MG63 (cell line): ENCODE results near the gene PRKAG3. TPM values are rescaled to one million over a fixed set of nuclear protein-coding genes. Genes with fewer than 3 reads are reported as not detected.

Experiments used
- DNase-seq: peaks from one replicate; pipeline ENCODE4 v3.0.0-alpha.2; 2020
- H3K27me3 ChIP-seq: fragments of 250-450 bp; sonication (Bioruptor Pico); 2 replicates; pipeline ENCODE4 v1.5.1; 2020; ENCODE audit warnings: mild to moderate bottlenecking, moderate library complexity
- H3K36me3 ChIP-seq: fragments of 250-450 bp; sonication (Bioruptor Pico); 2 replicates; pipeline ENCODE4 v1.5.1; 2020; ENCODE audit warnings: mild to moderate bottlenecking, moderate library complexity
- H3K4me3 ChIP-seq: fragments of 250-450 bp; sonication (Bioruptor Pico); 2 replicates; pipeline ENCODE4 v1.5.1; 2020; ENCODE audit warnings: mild to moderate bottlenecking, moderate library complexity
- H3K9me3 ChIP-seq: fragments of 250-450 bp; sonication (Bioruptor Pico); 2 replicates; pipeline ENCODE4 v1.5.1; 2020; ENCODE audit warnings: mild to moderate bottlenecking, moderate library complexity
- total RNA-seq: library from RNA; depleted of rRNA; stranded (reverse); fragments of >200 nt; shearing (Covaris generic); gene quantifications from 2 replicates; pipeline ENCODE4 v1.2.3, GENCODE V29; 2014; ENCODE audit warnings: low replicate concordance

Gene PRKAG3
- total RNA-seq, 1 experiment from 2014 or later = not detected

- no peak overlapping the region for H3K4me3 ChIP-seq
- no peaks in the 10 kb centered on the region for H3K27me3 ChIP-seq
- peak; percentile 58 for DNase-seq
- H3K36me3 ChIP-seq = no peaks in the 10 kb centered on the region
- no peaks in the 10 kb centered on the region for H3K9me3 ChIP-seq
Measured at GRCh38 chr2:218829868-218830451, 1.6 kb downstream of the PRKAG3 start.

DNA sequence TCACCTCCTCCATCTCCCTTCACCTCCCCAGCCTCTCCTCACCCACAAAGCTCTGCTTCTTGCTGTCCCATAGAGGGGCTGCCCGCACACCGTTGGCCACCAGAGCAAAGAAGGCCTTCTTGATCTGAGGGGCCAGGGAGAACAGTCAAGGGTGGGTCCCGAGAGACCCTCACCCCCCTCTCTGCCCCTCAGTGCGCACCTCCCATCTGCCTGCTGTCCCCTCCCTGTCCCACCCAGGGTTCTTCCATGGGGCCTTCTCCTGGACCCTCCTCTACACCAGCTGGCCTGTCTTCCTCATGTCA is 3.2 kb downstream of the PRKAG3 start:
- DNase-seq = no peak
- Histone ChIP-seq H3K9me3 (no peaks in the 10 kb centered on the region), H3K4me3 (no peak overlapping the region), H3K36me3 (no peaks in the 10 kb centered on the region), H3K27me3 (no peaks in the 10 kb centered on the region)

DNA sequence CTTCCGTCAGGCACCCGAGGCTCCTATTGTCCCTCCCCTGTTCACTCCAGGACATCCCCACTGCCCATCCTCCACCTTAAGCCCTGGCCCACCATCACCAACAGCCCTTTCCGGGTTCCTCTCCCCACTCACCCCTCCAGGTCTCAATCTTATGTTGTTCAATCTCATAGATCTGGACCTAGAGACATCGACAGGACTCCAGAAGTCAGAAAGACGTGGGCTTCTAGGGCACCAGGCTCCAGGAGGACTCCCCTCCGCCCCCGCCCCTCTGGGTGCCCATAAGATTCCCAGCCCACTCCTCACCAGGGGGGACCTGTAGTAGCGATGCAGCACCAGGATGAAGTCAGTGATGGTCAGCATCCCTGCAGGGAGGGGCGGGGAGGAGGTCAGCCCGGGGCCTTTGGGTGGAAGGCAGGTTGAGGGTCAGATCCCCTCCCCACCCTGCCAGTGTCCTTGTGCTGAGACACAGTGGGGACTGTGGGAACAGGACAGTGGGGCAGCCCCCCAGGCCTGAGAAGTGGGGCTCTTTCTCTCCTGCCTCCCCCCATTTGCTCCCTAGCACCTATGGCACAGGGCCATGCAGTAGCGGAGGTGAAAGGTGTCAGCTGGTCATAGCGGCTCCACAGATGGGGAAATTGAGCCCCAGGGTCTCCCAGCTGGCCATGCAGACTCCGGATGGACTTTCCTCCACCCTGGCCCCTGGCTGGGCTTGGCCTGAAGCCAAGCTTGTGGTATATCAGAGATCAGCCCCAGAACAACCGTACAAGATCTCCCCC is 3.7 kb downstream of the PRKAG3 start:
- no peaks in the 10 kb centered on the region for H3K36me3 ChIP-seq
- DNase-seq = no peak
- H3K9me3 ChIP-seq = no peaks in the 10 kb centered on the region
- H3K27me3 ChIP-seq = no peaks in the 10 kb centered on the region
- H3K4me3 ChIP-seq = no peak overlapping the region

GRCh38 chr2:218826791-218827190 is 4.8 kb downstream of the PRKAG3 start:
- Histone ChIP-seq H3K36me3 (no peaks in the 10 kb centered on the region), H3K4me3 (no peak overlapping the region), H3K9me3 (no peaks in the 10 kb centered on the region), H3K27me3 (no peaks in the 10 kb centered on the region)
- DNase-seq = no peak

DNA sequence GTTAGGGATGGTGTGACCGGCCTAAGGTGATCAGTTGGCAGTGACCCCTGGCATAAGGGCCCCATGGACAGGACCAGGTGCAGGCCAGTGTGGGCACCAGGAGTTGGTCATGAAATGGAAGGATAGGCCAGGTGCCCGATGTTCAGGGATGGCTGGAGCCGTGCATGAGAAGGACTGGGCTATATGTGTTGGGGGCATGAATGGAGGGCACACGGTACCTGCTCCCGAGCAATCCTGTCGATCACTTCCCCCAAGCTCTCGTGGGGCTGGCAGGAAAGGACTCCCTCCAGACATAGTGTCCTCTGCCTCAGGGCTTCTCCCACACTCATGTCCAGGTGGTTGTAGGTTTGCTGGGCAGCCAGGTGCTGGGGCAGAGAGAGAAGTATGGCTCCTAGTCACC is 7.6 kb downstream of the PRKAG3 start:
- Histone ChIP-seq H3K9me3 (no peaks in the 10 kb centered on the region), H3K36me3 (no peaks in the 10 kb centered on the region), H3K27me3 (no peaks in the 10 kb centered on the region), H3K4me3 (no peak overlapping the region)
- no peak for DNase-seq

DNA sequence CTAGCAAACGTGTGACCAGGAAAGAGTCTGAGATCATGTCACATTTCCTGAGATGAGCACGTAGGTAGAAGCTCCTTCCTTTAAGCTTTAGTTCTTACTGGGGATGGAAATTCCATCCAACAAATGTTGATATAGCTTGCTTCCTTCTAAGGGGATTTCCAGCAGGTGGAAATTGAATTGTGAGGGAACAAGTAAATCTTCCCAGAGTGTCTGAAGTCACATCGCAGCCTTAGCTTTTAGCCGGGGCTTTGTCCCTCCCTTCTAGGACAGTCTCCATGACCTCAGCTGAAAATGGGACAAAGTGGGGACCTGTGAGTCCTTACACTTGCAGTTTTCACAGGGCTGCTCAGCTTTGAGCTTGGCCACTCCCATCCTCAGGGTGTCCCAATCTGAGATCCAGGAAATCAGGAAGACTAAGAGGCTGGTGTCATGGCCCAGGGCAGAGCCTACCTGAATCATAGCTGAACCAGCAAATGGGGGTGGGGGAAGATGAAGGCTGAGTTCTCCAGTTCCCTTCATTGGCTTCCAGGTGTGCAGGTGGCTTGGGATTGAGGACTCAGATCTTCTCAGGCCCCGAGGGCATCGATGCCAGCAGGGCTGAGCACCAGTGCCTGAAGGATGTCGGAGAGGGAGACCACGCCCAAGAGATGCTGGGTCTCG is 8.3 kb downstream of the PRKAG3 start:
- DNase-seq = no peak
- no peak overlapping the region for H3K4me3 ChIP-seq
- H3K27me3 ChIP-seq = no peaks in the 10 kb centered on the region
- H3K36me3 ChIP-seq = no peaks in the 10 kb centered on the region
- no peaks in the 10 kb centered on the region for H3K9me3 ChIP-seq

- Histone ChIP-seq H3K9me3 (no peaks in the 10 kb centered on the region), H3K27me3 (no peaks in the 10 kb centered on the region), H3K36me3 (no peaks in the 10 kb centered on the region), H3K4me3 (no peak overlapping the region)
- no peak for DNase-seq
Measured at GRCh38 chr2:218822622-218823021, 9.0 kb downstream of the PRKAG3 start.

DNA sequence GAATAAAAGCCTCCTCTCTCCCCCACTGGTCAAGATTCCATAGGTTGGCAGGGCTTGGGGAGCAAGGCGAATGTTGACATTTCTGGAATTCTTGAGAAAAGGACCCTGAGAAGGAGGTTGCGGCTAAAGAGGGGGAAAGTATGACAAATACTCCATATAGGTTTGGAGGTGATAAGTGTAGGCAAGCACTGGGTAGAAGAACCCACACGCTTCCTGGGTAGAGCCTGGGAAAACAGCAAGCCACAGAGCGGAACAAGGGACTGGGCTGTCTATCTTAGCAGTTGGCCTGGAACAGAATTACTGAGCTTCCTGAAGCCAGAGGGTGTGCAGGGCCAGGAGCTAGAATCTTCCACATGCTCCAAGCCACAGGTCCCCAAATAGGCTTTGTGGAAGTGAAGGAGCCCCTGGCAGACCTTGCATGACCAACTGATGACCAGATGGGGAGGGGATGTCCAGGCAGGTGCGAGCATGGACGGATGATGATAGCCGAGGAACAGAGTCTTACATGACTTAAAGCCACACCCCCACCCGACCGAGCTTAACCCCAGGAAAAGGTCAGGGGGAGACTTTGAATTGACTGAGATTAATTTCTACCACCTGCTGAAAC is 9.9 kb downstream of the PRKAG3 start:
- Histone ChIP-seq H3K36me3 (no peaks in the 10 kb centered on the region), H3K4me3 (no peak overlapping the region), H3K27me3 (no peaks in the 10 kb centered on the region), H3K9me3 (no peaks in the 10 kb centered on the region)
- no peak for DNase-seq

DNA sequence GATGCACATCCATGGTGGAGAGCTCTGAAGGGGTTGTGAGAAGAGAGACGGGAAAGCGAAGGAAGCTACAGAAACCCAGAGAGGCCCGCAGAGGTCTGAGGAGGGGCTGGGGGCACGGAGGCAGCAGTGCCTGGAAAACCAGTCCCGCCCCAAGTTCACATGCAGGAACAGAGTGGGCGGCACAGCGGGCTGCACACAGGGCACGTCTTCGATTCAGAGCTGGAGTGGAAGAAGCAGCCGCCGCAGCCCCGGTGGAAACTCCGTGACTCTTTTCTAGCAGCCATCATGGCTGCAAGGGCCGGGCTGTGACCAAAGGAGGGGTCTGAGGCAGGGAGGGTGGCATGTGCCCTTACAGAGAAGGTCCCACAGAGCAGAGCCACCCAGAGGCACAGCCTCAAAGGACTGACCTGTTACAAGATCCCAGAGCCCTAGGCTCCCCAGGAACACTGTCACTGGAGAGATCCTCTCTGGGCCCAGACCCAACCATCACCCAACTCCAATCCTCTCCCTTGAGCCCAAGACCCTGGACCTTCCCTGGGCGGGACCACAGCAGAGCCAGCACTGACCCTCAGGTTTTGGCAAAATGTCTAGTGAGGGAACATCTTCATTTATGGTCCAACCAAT is 10.7 kb downstream of the PRKAG3 start:
- H3K9me3 ChIP-seq = no peaks in the 10 kb centered on the region
- no peaks in the 10 kb centered on the region for H3K36me3 ChIP-seq
- no peak for DNase-seq
- H3K27me3 ChIP-seq = no peaks in the 10 kb centered on the region
- no peak overlapping the region for H3K4me3 ChIP-seq

- Histone ChIP-seq H3K4me3 (no peak overlapping the region), H3K36me3 (no peaks in the 10 kb centered on the region), H3K9me3 (no peaks in the 10 kb centered on the region), H3K27me3 (no peaks in the 10 kb centered on the region)
- DNase-seq = no peak
Measured at GRCh38 chr2:218819093-218819492, 12.5 kb downstream of the PRKAG3 start.

DNA sequence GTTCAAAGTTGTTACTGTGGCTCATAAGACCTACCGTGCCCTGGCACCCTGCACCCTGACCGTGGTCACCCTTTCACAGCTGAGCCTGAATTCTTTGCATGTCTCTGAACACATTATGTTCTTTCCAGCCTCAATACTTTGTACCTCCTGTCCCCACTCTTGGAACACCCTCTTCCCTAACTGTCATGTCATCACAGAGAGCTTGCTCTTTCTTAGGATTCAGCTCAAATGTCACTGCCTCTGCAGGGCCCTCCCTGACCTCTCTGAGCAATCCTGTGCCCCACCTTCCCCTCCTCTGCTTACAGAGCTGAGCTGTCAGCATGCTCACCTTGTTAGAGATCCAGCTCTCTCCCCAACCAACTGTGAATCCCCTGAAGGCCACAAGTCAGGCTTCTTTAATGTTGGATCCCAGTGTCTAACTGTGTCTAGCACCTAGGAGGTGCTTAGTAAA is 15.0 kb downstream of the PRKAG3 start:
- Histone ChIP-seq H3K9me3 (no peaks in the 10 kb centered on the region), H3K4me3 (no peak overlapping the region), H3K27me3 (no peaks in the 10 kb centered on the region), H3K36me3 (no peaks in the 10 kb centered on the region)
- DNase-seq = no peak

DNA sequence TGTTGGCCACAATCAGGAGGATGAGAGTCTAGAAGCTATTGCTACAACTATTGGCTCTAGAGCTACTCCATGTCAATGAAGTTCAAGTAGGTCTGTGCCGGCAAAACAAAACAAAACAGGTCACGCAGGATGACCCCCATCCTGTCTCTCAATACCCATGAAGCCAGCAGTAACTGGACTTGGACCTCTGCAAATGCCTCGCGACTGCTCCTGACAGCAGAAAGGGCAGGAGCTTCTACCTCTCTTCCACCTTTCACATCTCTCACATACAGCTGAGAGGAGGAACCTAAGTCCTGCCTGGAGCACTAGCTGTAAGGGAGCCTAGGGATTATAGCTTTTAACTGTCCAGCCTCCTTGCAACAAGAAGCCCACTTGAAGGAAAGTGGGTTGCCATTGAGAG is 16.0 kb downstream of the PRKAG3 start:
- H3K27me3 ChIP-seq = no peaks in the 10 kb centered on the region
- no peaks in the 10 kb centered on the region for H3K36me3 ChIP-seq
- H3K9me3 ChIP-seq = no peaks in the 10 kb centered on the region
- no peak overlapping the region for H3K4me3 ChIP-seq
- no peak for DNase-seq

GRCh38 chr2:218815244-218815637 is 16.4 kb downstream of the PRKAG3 start:
- Histone ChIP-seq H3K36me3 (no peaks in the 10 kb centered on the region), H3K4me3 (no peak overlapping the region), H3K27me3 (no peaks in the 10 kb centered on the region), H3K9me3 (no peaks in the 10 kb centered on the region)
- no peak for DNase-seq

GRCh38 chr2:218814540-218815243 is 16.9 kb downstream of the PRKAG3 start:
- Histone ChIP-seq H3K9me3 (no peaks in the 10 kb centered on the region), H3K4me3 (no peak overlapping the region), H3K36me3 (no peaks in the 10 kb centered on the region), H3K27me3 (no peaks in the 10 kb centered on the region)
- DNase-seq = no peak

DNA sequence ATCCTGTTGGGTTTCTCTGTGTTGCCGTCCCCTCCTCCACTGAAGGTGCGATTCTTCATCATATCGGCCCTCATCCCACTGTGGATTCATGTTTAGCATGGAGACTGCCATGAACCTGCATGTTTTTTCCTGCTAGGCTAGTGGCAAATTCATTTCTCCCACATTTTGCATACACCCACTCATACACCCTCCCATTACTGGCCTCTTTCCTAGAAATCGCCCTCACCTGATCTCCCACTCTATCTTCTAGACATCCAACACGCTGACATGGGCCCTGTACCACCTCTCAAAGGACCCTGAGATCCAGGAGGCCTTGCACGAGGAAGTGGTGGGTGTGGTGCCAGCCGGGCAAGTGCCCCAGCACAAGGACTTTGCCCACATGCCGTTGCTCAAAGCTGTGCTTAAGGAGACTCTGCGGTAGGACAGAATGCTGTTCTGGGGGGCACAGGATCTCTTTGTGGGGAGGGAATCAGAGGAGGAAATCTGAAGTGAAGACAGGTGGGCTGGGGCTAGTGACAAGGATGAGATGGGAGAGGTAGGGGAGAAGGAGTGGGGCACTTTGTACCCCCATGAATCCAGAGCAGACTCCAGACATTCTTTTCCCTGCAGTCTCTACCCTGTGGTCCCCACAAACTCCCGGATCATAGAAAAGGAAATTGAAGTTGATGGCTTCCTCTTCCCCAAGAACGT is 17.7 kb downstream of the PRKAG3 start:
- no peak for DNase-seq
- no peaks in the 10 kb centered on the region for H3K36me3 ChIP-seq
- H3K9me3 ChIP-seq = no peaks in the 10 kb centered on the region
- no peak overlapping the region for H3K4me3 ChIP-seq
- H3K27me3 ChIP-seq = no peaks in the 10 kb centered on the region

DNA sequence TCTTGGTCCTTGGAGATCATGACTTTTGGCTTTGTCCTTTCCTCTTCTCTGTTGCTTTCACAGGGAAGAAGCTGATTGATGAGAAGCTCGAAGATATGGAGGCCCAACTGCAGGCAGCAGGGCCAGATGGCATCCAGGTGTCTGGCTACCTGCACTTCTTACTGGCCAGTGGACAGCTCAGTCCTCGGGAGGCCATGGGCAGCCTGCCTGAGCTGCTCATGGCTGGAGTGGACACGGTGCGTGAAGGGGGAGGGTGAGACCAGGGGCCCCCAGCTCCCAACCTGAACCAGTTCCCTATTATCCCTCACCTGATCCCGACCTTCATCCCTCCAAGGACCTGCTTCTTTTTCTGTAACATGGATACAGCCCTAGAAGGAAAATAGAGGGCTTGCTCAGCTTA is 18.7 kb downstream of the PRKAG3 start:
- Histone ChIP-seq H3K36me3 (no peaks in the 10 kb centered on the region), H3K4me3 (no peak overlapping the region), H3K9me3 (no peaks in the 10 kb centered on the region), H3K27me3 (no peaks in the 10 kb centered on the region)
- DNase-seq = no peak
